GM19239 (cell line): ENCODE data around the gene RAB6C.
A peak's percentile ranks its signal among the peaks of the same experiment; 100 is the strongest.
"Not testable (repeated sequence)": the region's sequence is repeated elsewhere in the genome, so short reads cannot be mapped to it uniquely, and the experiment has no call there.

Source experiments
- DNase-seq: peaks from one replicate; pipeline ENCODE4 v3.0.0; 2011; ENCODE audit warnings: low spot score; ENCODE audit not compliant: insufficient read length
- FAIRE-seq: peaks from 2 replicates; lab custom pipeline; 2011; peaks lifted over from hg19 to GRCh38; lab: Jason Lieb, UNC

Gene RAB6C

GRCh38 chr2:129979629-129980155 is at the start of gene RAB6C:
RAB6C (plus strand) TSS chr2:129979666; CDS start chr2:129980116, 450 bp downstream.
- not testable (repeated sequence) for FAIRE-seq

GRCh38 chr2:129930451-129930850 is 49.0 kb upstream of the RAB6C start:
- FAIRE-seq (no peak), DNase-seq (no peak)

More at GRCh38 chr2:129979629-129980155, at the start of gene RAB6C:
- DNase-seq = not testable (repeated sequence)

GRCh38 chr2:129933387-129933786 is 46.1 kb upstream of the RAB6C start:
- not testable (repeated sequence) for DNase-seq, FAIRE-seq

GRCh38 chr2:129934044-129934822 is 45.2 kb upstream of the RAB6C start:
- DNase-seq (no peak), FAIRE-seq (no peak)

- no peak for FAIRE-seq
- DNase-seq = no peak
Observed at GRCh38 chr2:129935118-129935517, 44.3 kb upstream of the RAB6C start.

GRCh38 chr2:129936334-129936934 is 43.0 kb upstream of the RAB6C start:
- DNase-seq (no peak), FAIRE-seq (peak; percentile 33)

GRCh38 chr2:129938850-129939471 is 40.5 kb upstream of the RAB6C start:
- not testable (repeated sequence) for FAIRE-seq

GRCh38 chr2:129943456-129943855 is 36.0 kb upstream of the RAB6C start:
- FAIRE-seq, DNase-seq: not testable (repeated sequence)

More at GRCh38 chr2:129938850-129939471, 40.5 kb upstream of the RAB6C start:
- not testable (repeated sequence) for DNase-seq

- FAIRE-seq (no peak), DNase-seq (no peak)
Observed at GRCh38 chr2:129945557-129945956, 33.9 kb upstream of the RAB6C start.

GRCh38 chr2:129947712-129948111 is 31.8 kb upstream of the RAB6C start:
- FAIRE-seq, DNase-seq: not testable (repeated sequence)

- FAIRE-seq, DNase-seq: not testable (repeated sequence)
Observed at GRCh38 chr2:129956171-129956570, 23.3 kb upstream of the RAB6C start.

- no peak for DNase-seq
- no peak for FAIRE-seq
Observed at GRCh38 chr2:129957891-129958290, 21.6 kb upstream of the RAB6C start.

- not testable (repeated sequence) for FAIRE-seq, DNase-seq
Observed at GRCh38 chr2:129958736-129959135, 20.7 kb upstream of the RAB6C start.

- FAIRE-seq, DNase-seq: not testable (repeated sequence)
Observed at GRCh38 chr2:129968605-129969004, 10.9 kb upstream of the RAB6C start.

- no peak for DNase-seq
- FAIRE-seq = no peak
Observed at GRCh38 chr2:129975016-129975774, 4.3 kb upstream of the RAB6C start.

- FAIRE-seq, DNase-seq: not testable (repeated sequence)
Observed at GRCh38 chr2:129976969-129977368, 2.5 kb upstream of the RAB6C start.

- no peak for FAIRE-seq
- DNase-seq = no peak
Observed at GRCh38 chr2:129977986-129978385, 1.5 kb upstream of the RAB6C start.

GRCh38 chr2:129980246-129980645 is 780 bp downstream of the RAB6C start:
- FAIRE-seq = peak; percentile 70
- DNase-seq = not testable (repeated sequence)

GRCh38 chr2:129981689-129982088 is 2.2 kb downstream of the RAB6C start:
- not testable (repeated sequence) for DNase-seq, FAIRE-seq

GRCh38 chr2:129984426-129984825 is 5.0 kb downstream of the RAB6C start:
- DNase-seq (no peak), FAIRE-seq (no peak)
